K562 (cell line): ENCODE data around the gene FAM187B.

Experiments used
- ATF4 ChIP-seq: fragments of 450-650 bp; formaldehyde crosslinking; IDR thresholded peaks from 2 replicates; pipeline ENCODE4 v1.4.0; 2022; ENCODE audit warnings: mild to moderate bottlenecking, moderate library complexity
- BACH1 ChIP-seq: fragments of 200-800 bp; sonication (Bioruptor generic); IDR thresholded peaks from 2 replicates; pipeline ENCODE4 v1.6.1; 2016; ENCODE audit warnings: missing genetic modification characterization, missing compliant biosample characterization
- CHD2 ChIP-seq: IDR thresholded peaks from 2 replicates; pipeline ENCODE4 v1.6.1; 2011; ENCODE audit warnings: low read depth, low read length
- CREB1 ChIP-seq, 2 experiments: sonication (generic) in 1 of 2; formaldehyde crosslinking in 1 of 2; IDR thresholded peaks; 2 replicates each; pipeline versions ENCODE4 v1.6.1 to v1.8.0; 2012 to 2022; ENCODE audit warnings: inconsistent platforms in 1 of 2, mild to moderate bottlenecking in 1 of 2, missing genetic modification reagents in 1 of 2, moderate library complexity in 1 of 2
- CTCF ChIP-seq, 3 experiments: IDR thresholded peaks in 2 of 3; conservative IDR thresholded peaks in 1 of 3; 2 replicates each; pipeline ENCODE4 v1.5.1; 2011 to 2012; ENCODE audit warnings: low read length in 3 of 3, mild to moderate bottlenecking in 3 of 3, control low read depth in 2 of 3, improper control_type of control experiment in 1 of 3, inconsistent platforms in 1 of 3, low read depth in 1 of 3, mixed read lengths in 1 of 3, moderate library complexity in 1 of 3; ENCODE audit not compliant: insufficient read depth in 2 of 3
- FOXK2 ChIP-seq, 2 experiments: fragments of 450-650 bp; IDR thresholded peaks in 1 of 2; conservative IDR thresholded peaks in 1 of 2; 2 replicates each; pipeline ENCODE4 v1.6.1; 2016; ENCODE audit warnings: low read depth in 2 of 2, mild to moderate bottlenecking in 1 of 2
- JUND ChIP-seq, 2 experiments: IDR thresholded peaks; 2 replicates in 1 of 2; 3 replicates in 1 of 2; pipeline ENCODE4 v1.6.1; 2011; ENCODE audit warnings: borderline replicate concordance in 2 of 2, low read depth in 2 of 2, low read length in 2 of 2, improper control_type of control experiment in 1 of 2, missing biosample characterization in 1 of 2, missing genetic modification characterization in 1 of 2, missing genetic modification reagents in 1 of 2
- NBN ChIP-seq: fragments of 450-650 bp; IDR thresholded peaks from 2 replicates; pipeline ENCODE4 v1.6.1; 2016; ENCODE audit warnings: low read depth, mild to moderate bottlenecking
- NCOA1 ChIP-seq: fragments of 450-650 bp; IDR thresholded peaks from 2 replicates; pipeline ENCODE4 v1.6.1; 2016; ENCODE audit warnings: low read depth
- NFIC ChIP-seq: fragments of 450-650 bp; IDR thresholded peaks from 2 replicates; pipeline ENCODE4 v1.6.1; 2017; ENCODE audit warnings: mild to moderate bottlenecking, inconsistent platforms
- PCBP2 ChIP-seq: fragments of 200-400 bp; formaldehyde crosslinking; IDR thresholded peaks from 2 replicates; pipeline ENCODE4 v1.6.1; 2018; ENCODE audit warnings: low read length, low read depth, mild to moderate bottlenecking, moderate library complexity; ENCODE audit not compliant: poor library complexity, severe bottlenecking
- POLR2AphosphoS5 ChIP-seq: IDR thresholded peaks from 2 replicates; pipeline ENCODE4 v1.6.1; 2011; ENCODE audit warnings: mild to moderate bottlenecking, low read depth, low read length, moderate library complexity; ENCODE audit not compliant: control insufficient read depth, insufficient read depth

DNA sequence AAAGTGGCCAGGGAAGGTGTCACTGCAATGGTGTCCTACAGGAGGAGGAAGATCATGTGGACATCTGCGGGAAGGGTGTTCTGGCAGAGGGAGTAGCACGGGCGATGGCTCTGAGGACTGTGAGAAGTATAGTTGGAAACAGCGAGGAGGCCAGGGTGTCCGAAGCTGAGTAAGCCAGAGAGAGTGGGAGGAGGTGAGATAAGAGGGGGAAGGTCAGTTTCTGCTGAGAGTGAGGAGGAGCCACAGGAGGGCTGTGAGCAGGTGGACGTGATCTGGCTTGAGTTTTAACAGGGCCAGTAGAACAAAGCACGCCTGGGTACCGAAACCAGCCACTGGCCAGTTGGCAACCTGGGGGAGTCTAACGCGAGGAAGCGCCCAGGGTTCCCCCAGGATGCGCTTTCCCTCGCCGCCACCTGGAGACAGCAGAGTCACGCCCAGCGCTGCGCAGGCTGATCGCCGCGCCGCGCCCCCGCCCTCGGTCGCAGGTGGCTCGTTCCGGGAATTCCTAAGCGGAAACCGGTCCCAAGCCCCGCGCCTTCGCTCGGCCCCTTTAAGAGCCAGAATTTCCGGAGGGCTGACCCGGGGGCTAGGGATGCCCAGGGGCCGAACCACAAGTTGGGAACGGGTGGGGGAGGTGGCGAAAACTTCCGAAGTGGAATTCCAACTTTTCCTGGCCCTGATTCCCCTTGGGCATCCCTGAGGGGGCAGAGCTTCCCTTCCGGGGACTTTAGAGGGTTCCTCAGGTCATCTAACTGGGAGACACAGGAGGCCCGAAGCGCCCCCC, 19.2 kb upstream of the FAM187B start:
- TF ChIP-seq ATF4 (CRISPR knock-in tag) (no peak), CTCF (IDR thresholded peaks at IDR 0.05 in 2 of 3, conservative IDR thresholded peaks at IDR 0.05 in 1 of 3; ENCODE audit: insufficient read depth in 2 of 3, low read depth in 1 of 3, low read length in 3 of 3) (peak; percentile 66 to 77 (median 67)), JUND (IDR thresholded peaks at IDR 0.05; ENCODE audit: borderline replicate concordance, low read depth, low read length) (peak; percentile 69), JUND (tag; IDR thresholded peaks at IDR 0.05; ENCODE audit: borderline replicate concordance, low read depth, low read length) (peak; percentile 70; the same call in 1 of the 3 replicates), PCBP2 (no peak), NBN (peak; percentile 90), NCOA1 (0 out of 2 replicates have a peak, but pooled peaks have one; percentile 45), NFIC (peak; percentile 54), FOXK2 (conservative IDR thresholded peaks at IDR 0.05 in 1 of 2, IDR thresholded peaks at IDR 0.05 in 1 of 2; ENCODE audit: low read depth in 2 of 2) (peak in 1 of 2 experiments; percentile 46; a peak in 1 of 4 replicates), POLR2AphosphoS5 (no peak), BACH1 (tag) (no peak), CREB1 (IDR thresholded peaks at IDR 0.05) (0 out of 2 replicates have a peak, but pooled peaks have one; percentile 17), CREB1 (CRISPR knock-in tag; IDR thresholded peaks at IDR 0.05) (no peak), CHD2 (no peak; the same call in 1 of the 2 replicates)
